CD4-positive, CD25-positive, alpha-beta regulatory T cell (primary cell): ENCODE results near the gene LIPE. TPM values are rescaled to one million over a fixed set of nuclear protein-coding genes. Genes with fewer than 3 reads are reported as not detected.
A peak's percentile ranks its signal among the peaks of the same experiment; 100 is the strongest.

Experiments used
- ATAC-seq, 2 donors: fragments of 150-1000 bp; cut with Tn5 transposase; one replicate each; pipeline ENCODE4 v1.10.0; 2021; ENCODE audit warnings: low read depth in 2 of 2, moderate number of reproducible peaks in 2 of 2, moderate library complexity in 1 of 2
- DNase-seq, 3 donors: peaks; one replicate each; pipeline versions ENCODE4 v3.0.0 to v3.0.0-alpha.2; 2012 to 2022; ENCODE audit warnings: mixed read lengths in 1 of 3
- H3K27ac ChIP-seq: one replicate; pipeline ENCODE4 v1.7.0; 2013; ENCODE audit warnings: mild to moderate bottlenecking, low read length; ENCODE audit not compliant: insufficient read depth, poor library complexity, severe bottlenecking
- H3K27me3 ChIP-seq: one replicate; pipeline ENCODE4 v1.7.0; 2013; ENCODE audit warnings: low read length; ENCODE audit not compliant: control insufficient read depth, insufficient read depth
- H3K36me3 ChIP-seq: one replicate; pipeline ENCODE4 v1.7.0; 2013; ENCODE audit warnings: mild to moderate bottlenecking, low read length, moderate library complexity; ENCODE audit not compliant: control insufficient read depth, insufficient read depth
- H3K4me1 ChIP-seq: 2 replicates; pipeline ENCODE4 v1.7.0; 2013; ENCODE audit warnings: mild to moderate bottlenecking, low read length; ENCODE audit not compliant: insufficient read depth, control insufficient read depth, poor library complexity, severe bottlenecking
- H3K4me3 ChIP-seq: one replicate; pipeline ENCODE4 v1.7.0; 2013; ENCODE audit warnings: low read depth, mild to moderate bottlenecking, low read length, moderate library complexity
- H3K9me3 ChIP-seq, 2 experiments: 1 replicate in 1 of 2; 2 replicates in 1 of 2; pipeline ENCODE4 v1.7.0; 2013; ENCODE audit warnings: low read length in 2 of 2, mild to moderate bottlenecking in 1 of 2, moderate library complexity in 1 of 2; ENCODE audit not compliant: control insufficient read depth in 2 of 2
- H3K27ac Mint-ChIP-seq, 3 donors: one replicate each; pipeline ENCODE4 v1.8.0; 2020 to 2022; ENCODE audit warnings: mild to moderate bottlenecking in 3 of 3, mixed read lengths in 3 of 3, moderate library complexity in 2 of 3
- H3K27me3 Mint-ChIP-seq: one replicate; pipeline ENCODE4 v1.8.0; 2022; ENCODE audit warnings: mild to moderate bottlenecking, mixed read lengths
- H3K36me3 Mint-ChIP-seq: one replicate; pipeline ENCODE4 v1.8.0; 2020; ENCODE audit warnings: mixed read lengths
- H3K4me1 Mint-ChIP-seq, 4 donors: one replicate each; pipeline ENCODE4 v1.8.0; 2020 to 2022; ENCODE audit warnings: mixed read lengths in 4 of 4, mild to moderate bottlenecking in 1 of 4
- H3K4me3 Mint-ChIP-seq, 4 donors: one replicate each; pipeline ENCODE4 v1.8.0; 2020 to 2022; ENCODE audit warnings: mild to moderate bottlenecking in 4 of 4, mixed read lengths in 4 of 4, moderate library complexity in 3 of 4
- H3K9me3 Mint-ChIP-seq, 7 donors: one replicate each; pipeline ENCODE4 v1.8.0; 2020 to 2022; ENCODE audit warnings: mixed read lengths in 7 of 7, mild to moderate bottlenecking in 3 of 7, moderate library complexity in 2 of 7
- polyA plus RNA-seq, 4 donors: library from polyadenylated mRNA; unstranded; fragments of 300-500 nt; fragmentation: Illumina TruSeq; gene quantifications; one replicate each; pipeline ENCODE4 v1.2.3, GENCODE V29; 2021
- total RNA-seq: library from RNA; stranded (reverse); gene quantifications from one replicate; pipeline ENCODE4 v1.2.3, GENCODE V29; 2022

LIPE gene
- total and polyA plus RNA-seq, 5 donors from 2014 or later: 3.0 to 13.2 (median 6.1) TPM

DNA sequence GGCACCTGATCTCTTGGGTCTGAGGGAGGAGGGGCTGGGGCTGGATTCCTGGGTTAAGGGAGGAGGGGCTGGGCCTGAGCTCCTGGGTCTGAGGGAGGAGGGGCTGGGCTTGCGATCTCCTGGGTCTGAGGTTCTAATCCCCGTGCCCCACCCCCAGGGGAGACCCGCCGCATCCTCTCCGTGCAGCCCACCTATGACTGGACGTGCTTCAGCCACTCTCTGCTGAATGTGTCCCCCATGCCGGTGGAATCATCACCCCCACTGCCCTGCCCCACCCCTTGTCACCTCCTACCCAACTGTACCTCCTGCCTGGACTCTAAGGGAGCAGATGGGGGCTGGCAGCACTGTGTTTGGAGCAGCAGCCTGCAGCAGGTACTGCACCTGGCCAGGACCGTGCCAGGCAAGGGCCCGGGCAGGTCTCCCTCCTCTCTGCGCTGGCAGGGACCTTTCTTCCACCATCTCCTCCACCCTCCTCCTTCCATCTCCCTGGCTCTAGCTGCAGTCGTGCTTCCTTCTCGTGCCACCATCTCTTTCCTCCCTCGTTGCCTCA lies 64.2 kb downstream of the LIPE start:
- no peak overlapping the region for H3K27ac Mint-ChIP-seq
- H3K9me3 Mint-ChIP-seq: no peaks in the 10 kb centered on the region
- H3K36me3 Mint-ChIP-seq: peaks cover 21% of the 10 kb centered on the region
- no peaks in the 10 kb centered on the region for H3K4me1 ChIP-seq
- peaks cover 0 to 7% of the 10 kb centered on the region in 2 experiments for H3K9me3 ChIP-seq
- H3K4me1 Mint-ChIP-seq: peaks cover 0 to 3% (median 0%) of the 10 kb centered on the region in 4 donors
- DNase-seq (no peak), ATAC-seq (no peak)
- H3K27me3 ChIP-seq: no peaks in the 10 kb centered on the region
- no peaks in the 10 kb centered on the region for H3K27me3 Mint-ChIP-seq
- H3K4me3 ChIP-seq: no peak overlapping the region
- H3K4me3 Mint-ChIP-seq: no peak overlapping the region
- H3K36me3 ChIP-seq: no peaks in the 10 kb centered on the region
- H3K27ac ChIP-seq: no peak overlapping the region

GRCh38 chr19:42362342-42362741 lies 64.8 kb downstream of the LIPE start:
- peaks cover 21% of the 10 kb centered on the region for H3K36me3 Mint-ChIP-seq
- H3K4me3 Mint-ChIP-seq: no peak overlapping the region
- H3K4me1 Mint-ChIP-seq: peaks cover 0 to 3% (median 0%) of the 10 kb centered on the region in 4 donors
- no peak overlapping the region for H3K4me3 ChIP-seq
- H3K27me3 Mint-ChIP-seq: no peaks in the 10 kb centered on the region
- ATAC-seq (no peak), DNase-seq (no peak)
- H3K9me3 Mint-ChIP-seq: no peaks in the 10 kb centered on the region
- H3K27ac Mint-ChIP-seq: no peak overlapping the region
- no peaks in the 10 kb centered on the region for H3K4me1 ChIP-seq
- H3K36me3 ChIP-seq: no peaks in the 10 kb centered on the region
- H3K9me3 ChIP-seq: peaks cover 0 to 7% of the 10 kb centered on the region in 2 experiments
- no peak overlapping the region for H3K27ac ChIP-seq
- no peaks in the 10 kb centered on the region for H3K27me3 ChIP-seq

DNA sequence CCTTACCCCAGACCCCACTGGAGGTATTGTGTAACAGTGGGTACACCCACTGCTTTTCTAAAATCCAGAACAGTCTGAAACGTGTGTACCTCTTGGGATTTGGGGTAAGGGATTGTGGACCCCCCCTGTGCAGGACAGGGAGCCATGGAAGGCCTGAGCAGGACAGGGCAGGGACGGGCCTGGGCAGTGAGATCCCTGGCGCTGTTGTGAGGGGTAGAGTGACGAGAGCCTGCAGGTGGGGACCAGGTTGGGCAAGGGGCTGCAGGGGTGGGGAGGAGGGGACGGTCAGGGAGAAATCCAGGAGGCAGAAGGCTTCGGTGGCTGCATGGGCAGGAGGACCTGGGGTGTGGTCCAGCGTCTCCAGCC lies 65.7 kb downstream of the LIPE start:
- H3K4me1 Mint-ChIP-seq: peaks cover 0 to 3% (median 0%) of the 10 kb centered on the region in 4 donors
- Histone ChIP-seq H3K4me3 (no peak overlapping the region), H3K4me1 (no peaks in the 10 kb centered on the region), H3K36me3 (no peaks in the 10 kb centered on the region), H3K9me3 (peaks cover 0 to 7% of the 10 kb centered on the region in 2 experiments), H3K27ac (no peak overlapping the region), H3K27me3 (no peaks in the 10 kb centered on the region)
- no peak overlapping the region for H3K27ac Mint-ChIP-seq
- no peak for ATAC-seq
- no peak overlapping the region for H3K4me3 Mint-ChIP-seq
- H3K27me3 Mint-ChIP-seq: no peaks in the 10 kb centered on the region
- no peak for DNase-seq
- peaks cover 21% of the 10 kb centered on the region for H3K36me3 Mint-ChIP-seq
- no peaks in the 10 kb centered on the region for H3K9me3 Mint-ChIP-seq

DNA sequence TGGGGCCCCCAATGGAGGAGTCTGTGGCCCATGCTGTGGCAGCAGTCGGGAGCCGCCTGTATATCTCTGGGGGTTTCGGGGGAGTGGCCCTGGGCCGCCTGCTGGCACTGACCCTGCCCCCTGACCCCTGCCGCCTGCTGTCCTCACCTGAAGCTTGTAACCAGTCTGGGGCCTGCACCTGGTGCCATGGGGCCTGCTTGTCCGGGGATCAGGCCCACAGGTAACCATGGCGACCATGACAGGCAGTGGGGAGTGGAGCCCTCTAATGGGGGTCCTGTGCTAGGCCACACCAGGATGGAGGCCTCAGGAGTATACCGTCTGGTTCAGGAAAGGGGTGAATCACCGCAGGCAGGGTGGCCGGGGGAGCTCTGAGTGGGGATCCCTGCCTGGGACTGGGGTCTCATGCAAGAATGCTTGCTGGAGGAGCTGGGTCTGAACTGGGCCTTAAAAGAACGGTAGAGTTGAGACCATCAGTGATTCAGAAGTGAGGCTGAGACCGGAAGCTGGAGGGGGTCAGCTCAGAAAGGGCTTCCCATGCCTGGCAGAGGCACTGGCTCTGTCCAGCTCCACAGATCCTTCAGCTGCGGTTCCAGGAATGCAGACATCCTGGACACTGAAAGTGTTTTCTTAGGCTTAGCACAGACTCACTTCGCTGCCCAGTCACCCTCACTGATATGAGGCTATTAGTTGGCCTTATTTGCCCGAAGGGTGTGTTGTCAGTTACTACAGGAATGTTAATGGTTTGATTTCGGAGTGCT lies 66.2 kb downstream of the LIPE start:
- no peaks in the 10 kb centered on the region for H3K27me3 ChIP-seq
- H3K9me3 ChIP-seq: peaks cover 0 to 7% of the 10 kb centered on the region in 2 experiments
- no peak overlapping the region for H3K4me3 ChIP-seq
- no peak for DNase-seq
- no peaks in the 10 kb centered on the region for H3K4me1 ChIP-seq
- no peaks in the 10 kb centered on the region for H3K9me3 Mint-ChIP-seq
- no peaks in the 10 kb centered on the region for H3K36me3 ChIP-seq
- H3K27me3 Mint-ChIP-seq: no peaks in the 10 kb centered on the region
- no peak overlapping the region for H3K4me3 Mint-ChIP-seq
- no peak overlapping the region for H3K27ac ChIP-seq
- peak overlapping the region in 1 of 3 donors; percentile 53 for H3K27ac Mint-ChIP-seq
- H3K36me3 Mint-ChIP-seq: peaks cover 21% of the 10 kb centered on the region
- no peak for ATAC-seq
- H3K4me1 Mint-ChIP-seq: peaks cover 0 to 3% (median 0%) of the 10 kb centered on the region in 4 donors

- DNase-seq (no peak), ATAC-seq (no peak)
- Histone ChIP-seq H3K4me1 (no peaks in the 10 kb centered on the region), H3K27ac (no peak overlapping the region), H3K9me3 (no peaks in the 10 kb centered on the region), H3K4me3 (no peak overlapping the region), H3K27me3 (no peaks in the 10 kb centered on the region), H3K36me3 (no peaks in the 10 kb centered on the region)
- Mint-ChIP-seq H3K9me3 (no peaks in the 10 kb centered on the region), H3K4me1 (no peaks in the 10 kb centered on the region), H3K36me3 (peaks cover 9% of the 10 kb centered on the region), H3K27me3 (no peaks in the 10 kb centered on the region), H3K4me3 (no peak overlapping the region), H3K27ac (peak overlapping the region in 1 of 3 donors; percentile 67)
These were observed 69.9 kb downstream of the LIPE start for GRCh38 chr19:42357290-42357689.

GRCh38 chr19:42356686-42357085 lies 70.5 kb downstream of the LIPE start:
- Histone ChIP-seq H3K4me1 (no peaks in the 10 kb centered on the region), H3K27me3 (no peaks in the 10 kb centered on the region), H3K9me3 (no peaks in the 10 kb centered on the region), H3K27ac (no peak overlapping the region), H3K4me3 (no peak overlapping the region), H3K36me3 (no peaks in the 10 kb centered on the region)
- Mint-ChIP-seq H3K27ac (no peak overlapping the region), H3K4me3 (no peak overlapping the region), H3K9me3 (no peaks in the 10 kb centered on the region), H3K36me3 (peaks cover 12% of the 10 kb centered on the region), H3K27me3 (no peaks in the 10 kb centered on the region), H3K4me1 (peaks cover 0 to 3% (median 0%) of the 10 kb centered on the region in 4 donors)
- ATAC-seq (no peak), DNase-seq (no peak)

GRCh38 chr19:42355896-42356295 lies 71.3 kb downstream of the LIPE start:
- Histone ChIP-seq H3K36me3 (no peaks in the 10 kb centered on the region), H3K9me3 (no peaks in the 10 kb centered on the region), H3K4me3 (no peak overlapping the region), H3K4me1 (no peaks in the 10 kb centered on the region), H3K27me3 (no peaks in the 10 kb centered on the region), H3K27ac (no peak overlapping the region)
- H3K27me3 Mint-ChIP-seq: no peaks in the 10 kb centered on the region
- no peak overlapping the region for H3K4me3 Mint-ChIP-seq
- H3K9me3 Mint-ChIP-seq: no peaks in the 10 kb centered on the region
- ATAC-seq: no peak
- H3K4me1 Mint-ChIP-seq: peaks cover 0 to 3% (median 0%) of the 10 kb centered on the region in 4 donors
- no peak overlapping the region for H3K27ac Mint-ChIP-seq
- DNase-seq: no peak
- H3K36me3 Mint-ChIP-seq: peaks cover 13% of the 10 kb centered on the region
